CD4-positive, alpha-beta T cell (primary cell): ENCODE data around the gene MCRIP2. TPM values are rescaled to one million over a fixed set of nuclear protein-coding genes. Genes with fewer than 3 reads are reported as not detected.

Source experiments
- ATAC-seq: fragments of 200-7000 bp; cut with Tn5 transposase; one replicate; pipeline ENCODE4 v1.10.0; 2022; ENCODE audit warnings: mild to moderate bottlenecking; ENCODE audit not compliant: poor library complexity
- CTCF ChIA-PET: fragments of 350-600 bp; sonication (Branson Sonifier 250); formaldehyde crosslinking; loops from one replicate; lab custom pipeline; 2021; ENCODE audit warnings: antibody characterized with exemption, inconsistent platforms; lab: Charles Lee
- POLR2A ChIA-PET: fragments of 350-600 bp; sonication (Branson Sonifier 250); formaldehyde crosslinking; loops from one replicate; lab custom pipeline; 2021; ENCODE audit warnings: antibody characterized with exemption, inconsistent platforms; lab: Charles Lee
- DNase-seq, 14 experiments: peaks; one replicate each; pipeline ENCODE4 v3.0.0-alpha.2; 2013 to 2020; ENCODE audit warnings: mixed read lengths in 2 of 14
- H3K27ac ChIP-seq, 2 donors: one replicate each; pipeline versions ENCODE4 v1.5.1 to v1.7.0; 2013; ENCODE audit warnings: low read length in 2 of 2, low read depth in 1 of 2, mild to moderate bottlenecking in 1 of 2
- H3K27me3 ChIP-seq, 2 experiments: 1 replicate in 1 of 2; 2 replicates in 1 of 2; pipeline versions ENCODE4 v1.6.1 to v1.7.0; 2013; ENCODE audit warnings: low read length in 2 of 2, control low read depth in 1 of 2, mild to moderate bottlenecking in 1 of 2, moderate library complexity in 1 of 2; ENCODE audit not compliant: insufficient read depth in 2 of 2, control insufficient read depth in 1 of 2
- H3K36me3 ChIP-seq: one replicate; pipeline ENCODE4 v1.6.1; 2013; ENCODE audit warnings: low read length, control low read depth; ENCODE audit not compliant: insufficient read depth
- H3K4me1 ChIP-seq: one replicate; pipeline ENCODE4 v1.6.1; 2013; ENCODE audit warnings: low read length, control low read depth; ENCODE audit not compliant: insufficient read depth
- H3K4me3 ChIP-seq: one replicate; pipeline ENCODE4 v1.5.1; 2013; ENCODE audit warnings: mild to moderate bottlenecking, low read length, moderate library complexity
- H3K9me3 ChIP-seq, 2 experiments: 1 replicate in 1 of 2; 2 replicates in 1 of 2; pipeline versions ENCODE4 v1.6.1 to v1.7.0; 2013; ENCODE audit warnings: low read length in 2 of 2, mild to moderate bottlenecking in 2 of 2, control low read depth in 1 of 2, moderate library complexity in 1 of 2; ENCODE audit not compliant: control insufficient read depth in 1 of 2, insufficient read depth in 1 of 2
- H3K27ac Mint-ChIP-seq: one replicate; pipeline ENCODE4 v1.8.0; 2020; ENCODE audit warnings: mixed read lengths
- H3K27me3 Mint-ChIP-seq: one replicate; pipeline ENCODE4 v1.8.0; 2021; ENCODE audit warnings: mixed read lengths
- H3K36me3 Mint-ChIP-seq: one replicate; pipeline ENCODE4 v1.8.0; 2021; ENCODE audit warnings: low read depth, mixed read lengths
- H3K4me1 Mint-ChIP-seq: one replicate; pipeline ENCODE4 v1.8.0; 2021; ENCODE audit warnings: low read depth, mixed read lengths
- H3K4me3 Mint-ChIP-seq: one replicate; pipeline ENCODE4 v1.8.0; 2020; ENCODE audit warnings: mild to moderate bottlenecking, mixed read lengths
- H3K9me3 Mint-ChIP-seq: one replicate; pipeline ENCODE4 v1.8.0; 2020; ENCODE audit warnings: mixed read lengths
- intact Hi-C, 2 experiments: fragments of 100-400 bp; cut with DNase I in 1 of 2; cut with micrococcal nuclease in 1 of 2; formaldehyde crosslinking; loops; one replicate each; pipeline versions ENCODE4 v1.15.1 to v1.9.0; 2023 to 2025; cut with DNase I, micrococcal nuclease
- total RNA-seq, 174 experiments: library from RNA in 2 of 174; stranded (reverse) in 2 of 174; gene quantifications; one replicate each; pipeline ENCODE4 v1.2.3 and lab custom pipeline; 2021 to 2026
- TF ChIP-seq, protein P1 (sequence below): fragments of 200-600 bp; IDR thresholded peaks from one replicate; pipeline ENCODE4 v1.8.0; 2022; ENCODE audit warnings: antibody characterized with exemption, mild to moderate bottlenecking

The MCRIP2 gene
- total RNA-seq, 2 experiments from 2014 or later = 11.4 to 14.6 TPM

DNA sequence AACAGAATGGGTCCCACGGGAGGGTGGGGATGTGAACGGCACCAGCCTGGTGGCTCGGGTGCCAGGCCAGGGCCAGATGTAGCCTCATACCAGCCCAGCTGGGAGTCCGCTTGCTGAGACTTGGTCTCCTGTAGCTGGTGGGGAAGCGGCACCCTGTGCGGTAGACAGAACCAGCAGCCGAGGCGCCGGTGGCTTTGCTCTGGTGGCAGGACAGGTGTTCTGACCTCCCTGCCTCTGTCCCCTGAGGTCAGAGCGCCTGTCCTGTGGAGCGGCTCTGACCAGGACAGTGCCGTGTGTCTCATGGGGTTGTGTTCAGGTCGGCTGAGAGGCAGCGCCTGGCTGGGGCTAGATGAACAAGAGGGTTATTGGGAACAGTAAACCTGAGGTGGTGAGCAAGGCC lies 31.6 kb upstream of the MCRIP2 start:
- intact Hi-C loops = loop anchor here in 1 of 2 experiments (2.0 to 5.0 kb wide), 2 partner anchors 31 to 83 kb away; partner anchors contain the start of gene CAPN15
- Histone ChIP-seq H3K4me1 (peaks cover 9% of the 10 kb centered on the region), H3K9me3 (peaks cover 0 to 6% of the 10 kb centered on the region in 2 experiments), H3K4me3 (no peak overlapping the region), H3K27me3 (no peaks in the 10 kb centered on the region), H3K27ac (no peak overlapping the region), H3K36me3 (no peaks in the 10 kb centered on the region)
- Mint-ChIP-seq H3K9me3 (no peaks in the 10 kb centered on the region), H3K36me3 (no peaks in the 10 kb centered on the region), H3K27ac (no peak overlapping the region), H3K4me1 (peaks cover 5% of the 10 kb centered on the region), H3K27me3 (no peaks in the 10 kb centered on the region), H3K4me3 (no peak overlapping the region)
- DNase-seq = no peak
- ChIA-PET CTCF (interaction anchor here (0.9 to 1.0 kb wide), 2 partner anchors 31 kb away, joined by 3 to 5 read pairs; no protein-coding TSS in a partner anchor), POLR2A (no interaction called here)
- TF ChIP-seq, protein P1, sequence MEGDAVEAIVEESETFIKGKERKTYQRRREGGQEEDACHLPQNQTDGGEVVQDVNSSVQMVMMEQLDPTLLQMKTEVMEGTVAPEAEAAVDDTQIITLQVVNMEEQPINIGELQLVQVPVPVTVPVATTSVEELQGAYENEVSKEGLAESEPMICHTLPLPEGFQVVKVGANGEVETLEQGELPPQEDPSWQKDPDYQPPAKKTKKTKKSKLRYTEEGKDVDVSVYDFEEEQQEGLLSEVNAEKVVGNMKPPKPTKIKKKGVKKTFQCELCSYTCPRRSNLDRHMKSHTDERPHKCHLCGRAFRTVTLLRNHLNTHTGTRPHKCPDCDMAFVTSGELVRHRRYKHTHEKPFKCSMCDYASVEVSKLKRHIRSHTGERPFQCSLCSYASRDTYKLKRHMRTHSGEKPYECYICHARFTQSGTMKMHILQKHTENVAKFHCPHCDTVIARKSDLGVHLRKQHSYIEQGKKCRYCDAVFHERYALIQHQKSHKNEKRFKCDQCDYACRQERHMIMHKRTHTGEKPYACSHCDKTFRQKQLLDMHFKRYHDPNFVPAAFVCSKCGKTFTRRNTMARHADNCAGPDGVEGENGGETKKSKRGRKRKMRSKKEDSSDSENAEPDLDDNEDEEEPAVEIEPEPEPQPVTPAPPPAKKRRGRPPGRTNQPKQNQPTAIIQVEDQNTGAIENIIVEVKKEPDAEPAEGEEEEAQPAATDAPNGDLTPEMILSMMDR = no peak
- ATAC-seq = no peak

DNA sequence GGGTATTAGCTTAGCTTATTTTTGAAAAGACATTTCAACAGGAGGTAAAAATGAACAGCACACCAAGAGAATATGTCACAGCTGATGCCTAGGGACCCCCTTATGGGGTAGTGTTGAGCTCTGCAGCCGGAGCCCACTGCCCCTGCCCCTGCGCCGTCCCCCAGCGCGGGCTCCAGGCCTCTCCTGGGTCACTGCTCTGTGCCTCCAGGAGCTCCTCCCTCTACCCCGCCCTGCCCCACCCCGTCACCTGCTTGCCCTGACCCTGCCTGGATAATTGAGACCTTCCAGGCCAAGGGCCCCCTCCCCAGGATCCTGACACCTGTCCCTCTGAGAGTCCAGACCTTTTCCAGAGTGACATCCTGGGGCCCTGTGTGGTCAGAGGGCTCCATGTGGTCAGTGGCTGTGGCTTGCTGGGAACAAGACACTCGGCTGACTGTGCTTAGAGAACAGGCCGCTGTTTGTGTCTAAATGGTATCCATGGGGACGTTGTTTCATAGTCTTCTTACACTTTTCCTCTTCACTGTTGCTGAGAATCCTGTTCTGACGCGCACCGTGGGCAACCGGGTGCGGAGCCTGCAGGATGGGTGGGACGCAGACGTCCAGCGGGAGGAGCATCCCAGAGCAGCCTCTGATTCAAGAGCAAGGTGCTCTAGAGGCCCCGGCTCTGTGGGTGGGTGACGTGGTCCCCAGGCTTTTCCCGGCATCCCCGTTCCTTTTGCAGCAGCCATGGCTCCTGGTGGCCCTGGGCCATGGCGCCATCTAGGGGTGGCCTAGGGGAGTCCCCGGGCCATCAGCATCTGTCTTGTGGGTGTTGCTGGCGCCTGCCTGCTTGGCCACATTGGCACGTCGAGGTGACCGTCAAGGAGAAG lies 30.9 kb upstream of the MCRIP2 start:
- TF ChIP-seq, protein P1 = peak; percentile 73
- intact Hi-C loops = loop anchor here (1.0 to 5.0 kb wide), 3 partner anchors 31 to 83 kb away; partner anchors contain the start of gene CAPN15 (in 1 of the 2)
- Mint-ChIP-seq H3K4me3 (no peak overlapping the region), H3K27me3 (no peaks in the 10 kb centered on the region), H3K36me3 (no peaks in the 10 kb centered on the region), H3K27ac (no peak overlapping the region), H3K4me1 (peaks cover 5% of the 10 kb centered on the region), H3K9me3 (no peaks in the 10 kb centered on the region)
- DNase-seq = peak; percentile 35 to 77 (median 48)
- ATAC-seq = peak; percentile 78
- Histone ChIP-seq H3K9me3 (no peaks in the 10 kb centered on the region), H3K4me3 (no peak overlapping the region), H3K27me3 (no peaks in the 10 kb centered on the region), H3K36me3 (no peaks in the 10 kb centered on the region), H3K4me1 (peaks cover 9% of the 10 kb centered on the region), H3K27ac (no peak overlapping the region)
- POLR2A ChIA-PET = no interaction called here
- CTCF ChIA-PET = interaction anchor here (1.0 kb wide), 1 partner anchor 32 kb away, joined by 3 read pairs; no protein-coding TSS in a partner anchor

DNA sequence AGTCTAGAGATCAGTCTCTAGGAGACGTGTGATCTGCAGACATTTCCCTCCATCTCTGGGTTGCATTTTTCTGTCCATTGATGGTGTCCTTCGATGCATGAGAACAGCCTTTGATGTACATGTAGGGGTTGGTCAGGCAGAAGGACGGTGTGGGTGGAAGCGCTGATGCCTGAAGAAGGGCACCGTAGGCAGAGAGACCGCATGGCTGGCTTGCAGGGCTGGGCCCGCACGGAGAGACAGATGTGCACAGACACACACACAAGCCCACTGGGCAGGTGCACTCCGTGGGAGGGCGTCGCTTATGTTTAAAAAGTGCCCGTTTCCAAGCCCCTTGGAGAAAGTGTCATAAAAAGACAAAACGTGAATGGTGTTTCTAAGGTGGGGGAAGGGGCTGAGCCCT lies 26.5 kb upstream of the MCRIP2 start:
- H3K36me3 Mint-ChIP-seq = no peaks in the 10 kb centered on the region
- H3K36me3 ChIP-seq = no peaks in the 10 kb centered on the region
- TF ChIP-seq, protein P1 = no peak
- H3K27ac ChIP-seq = no peak overlapping the region
- POLR2A ChIA-PET = no interaction called here
- ATAC-seq (no peak), DNase-seq (no peak)
- no peaks in the 10 kb centered on the region for H3K27me3 Mint-ChIP-seq
- peaks cover 8% of the 10 kb centered on the region for H3K4me1 ChIP-seq
- H3K4me3 ChIP-seq = no peak overlapping the region
- CTCF ChIA-PET = no interaction called here
- H3K4me1 Mint-ChIP-seq = peaks cover 5% of the 10 kb centered on the region
- H3K27me3 ChIP-seq = no peaks in the 10 kb centered on the region
- H3K9me3 ChIP-seq = no peaks in the 10 kb centered on the region
- intact Hi-C loops = no loop called here
- H3K9me3 Mint-ChIP-seq = no peaks in the 10 kb centered on the region
- no peak overlapping the region for H3K27ac Mint-ChIP-seq
- no peak overlapping the region for H3K4me3 Mint-ChIP-seq
